ENCODE results near the gene DNAJC18.
A peak's percentile ranks its signal among the peaks of the same experiment; 100 is the strongest.

DNAJC18 gene

GRCh38 chr5:139417214-139417613, 22.1 kb downstream of the DNAJC18 start:
- peak overlapping the region; percentile 41; the same call in 1 of the 2 replicates for H3K27ac ChIP-seq
- POLR2A ChIA-PET (ENCODE audit: low non-redundant PET) = no interaction called here
- DNase-seq (ENCODE audit: low spot score) = no peak
- TF ChIP-seq CTCF (conservative IDR thresholded peaks at IDR 0.05; ENCODE audit: low read depth) = no peak
- CTCF ChIA-PET = interaction anchor here (1.1 to 9.1 kb wide), 2 partner anchors 97 to 348 kb away, joined by 3 to 171 read pairs; no protein-coding TSS in a partner anchor

GRCh38 chr5:139416651-139417050, 22.7 kb downstream of the DNAJC18 start:
- CTCF ChIA-PET = interaction anchor here (1.1 to 1.7 kb wide), 2 partner anchors 97 to 349 kb away, joined by 3 to 7 read pairs; no protein-coding TSS in a partner anchor
- no peak for DNase-seq (ENCODE audit: low spot score)
- H3K27ac ChIP-seq = peak overlapping the region; percentile 41
- TF ChIP-seq CTCF (conservative IDR thresholded peaks at IDR 0.05; ENCODE audit: low read depth) = no peak
- POLR2A ChIA-PET (ENCODE audit: low non-redundant PET) = no interaction called here

- DNase-seq (ENCODE audit: low spot score) = no peak
- no peak for TF ChIP-seq CTCF (conservative IDR thresholded peaks at IDR 0.05; ENCODE audit: low read depth)
- CTCF ChIA-PET = interaction anchor here (0.6 to 1.7 kb wide), 4 partner anchors 46 to 349 kb away, joined by 3 to 7 read pairs (median 3); no protein-coding TSS in a partner anchor
- POLR2A ChIA-PET (ENCODE audit: low non-redundant PET) = interaction anchor here (1.4 kb wide), 1 partner anchor 12 kb away, joined by 6 read pairs; the partner anchor contains the start of gene SPATA24
- peak overlapping the region; percentile 79 for H3K27ac ChIP-seq
Measured at GRCh38 chr5:139415869-139416268, 23.5 kb downstream of the DNAJC18 start.

GRCh38 chr5:139415221-139415861, 24.0 kb downstream of the DNAJC18 start:
- TF ChIP-seq CTCF (conservative IDR thresholded peaks at IDR 0.05; ENCODE audit: low read depth) = no peak
- ChIA-PET POLR2A (ENCODE audit: low non-redundant PET) (interaction anchor here (1.4 kb wide), 1 partner anchor 12 kb away, joined by 6 read pairs; the partner anchor contains the start of gene SPATA24), CTCF (interaction anchor here (0.8 to 1.7 kb wide), 2 partner anchors 98 to 102 kb away, joined by 3 to 7 read pairs; no protein-coding TSS in a partner anchor)
- peak overlapping the region; percentile 79 for H3K27ac ChIP-seq
- DNase-seq (ENCODE audit: low spot score) = peak; percentile 55

GRCh38 chr5:139414581-139415130, 24.7 kb downstream of the DNAJC18 start:
- peak overlapping the region; percentile 79 for H3K27ac ChIP-seq
- DNase-seq (ENCODE audit: low spot score) = no peak
- ChIA-PET POLR2A (ENCODE audit: low non-redundant PET) (interaction anchor here (1.4 kb wide), 1 partner anchor 11 kb away, joined by 6 read pairs; the partner anchor contains the start of gene SPATA24), CTCF (interaction anchor here (0.6 to 1.0 kb wide), 2 partner anchors 8 to 114 kb away, joined by 3 to 4 read pairs; no protein-coding TSS in a partner anchor)
- TF ChIP-seq CTCF (conservative IDR thresholded peaks at IDR 0.05; ENCODE audit: low read depth) = no peak

GRCh38 chr5:139413963-139414362, 25.4 kb downstream of the DNAJC18 start:
- TF ChIP-seq CTCF (conservative IDR thresholded peaks at IDR 0.05; ENCODE audit: low read depth) = no peak
- no peak for DNase-seq (ENCODE audit: low spot score)
- ChIA-PET CTCF (interaction anchor here (1.0 kb wide), 1 partner anchor 8 kb away, joined by 3 read pairs; no protein-coding TSS in a partner anchor), POLR2A (ENCODE audit: low non-redundant PET) (no interaction called here)
- H3K27ac ChIP-seq = no peak overlapping the region

Measured in RWPE1 (cell line).